GM12878 (cell line): Measurements from ENCODE around the gene NRSN2. TPM values are rescaled to one million over a fixed set of nuclear protein-coding genes. Genes with fewer than 3 reads are reported as not detected.

ENCODE experiments used
- ASH2L ChIP-seq: fragments of 300-600, 200-600 bp; sonication (generic); IDR thresholded peaks from 2 replicates; pipeline ENCODE4 v1.6.1; 2017; ENCODE audit warnings: low read depth, mild to moderate bottlenecking, borderline replicate concordance
- BHLHE40 ChIP-seq, 2 experiments: fragments of 450-650 bp in 1 of 2; IDR thresholded peaks; 2 replicates each; pipeline ENCODE4 v1.6.1; 2011 to 2017; ENCODE audit warnings: low read depth in 2 of 2, borderline replicate concordance in 1 of 2, improper control_type of control experiment in 1 of 2, low read length in 1 of 2, mild to moderate bottlenecking in 1 of 2
- BMI1 ChIP-seq: fragments of 450-650 bp; IDR thresholded peaks from 2 replicates; pipeline ENCODE4 v1.6.1; 2016; ENCODE audit warnings: mild to moderate bottlenecking, moderate library complexity, borderline replicate concordance
- BRCA1 ChIP-seq: IDR thresholded peaks from 2 replicates; pipeline ENCODE4 v1.6.1; 2011; ENCODE audit warnings: low read depth, low read length, improper control_type of control experiment
- CBX3 ChIP-seq: fragments of 200-600 bp; sonication (generic); IDR thresholded peaks from 2 replicates; pipeline ENCODE4 v1.6.1; 2016; ENCODE audit warnings: low read depth, borderline replicate concordance
- FOXK2 ChIP-seq: fragments of 450-650 bp; IDR thresholded peaks from 2 replicates; pipeline ENCODE4 v1.6.1; 2017; ENCODE audit warnings: mild to moderate bottlenecking, moderate library complexity
- IKZF1 ChIP-seq: fragments of 450-650 bp; conservative IDR thresholded peaks from 2 replicates; pipeline ENCODE4 v1.6.1; 2017; ENCODE audit warnings: antibody characterized with exemption, mild to moderate bottlenecking
- IKZF2 ChIP-seq, 2 experiments: fragments of 450-650 bp; IDR thresholded peaks; 2 replicates each; pipeline ENCODE4 v1.6.1; 2017; ENCODE audit warnings: mild to moderate bottlenecking in 2 of 2, moderate library complexity in 2 of 2
- LARP7 ChIP-seq: fragments of 450-650 bp; IDR thresholded peaks from 2 replicates; pipeline ENCODE4 v1.6.1; 2017; ENCODE audit warnings: mild to moderate bottlenecking
- MEF2B ChIP-seq: fragments of 450-650 bp; IDR thresholded peaks from 2 replicates; pipeline ENCODE4 v1.6.1; 2018; ENCODE audit warnings: mild to moderate bottlenecking, moderate library complexity; ENCODE audit not compliant: partially characterized antibody, poor library complexity, severe bottlenecking
- NR2F1 ChIP-seq: fragments of 450-650 bp; conservative IDR thresholded peaks from 2 replicates; pipeline ENCODE4 v1.6.1; 2017; ENCODE audit warnings: mild to moderate bottlenecking
- PAX5 ChIP-seq: IDR thresholded peaks from 2 replicates; pipeline ENCODE4 v1.6.1; 2011; ENCODE audit warnings: low read depth, low read length, borderline replicate concordance
- POLR2AphosphoS2 ChIP-seq: IDR thresholded peaks from 2 replicates; pipeline ENCODE4 v1.6.1; 2011; ENCODE audit warnings: low read depth, mild to moderate bottlenecking, low read length, improper control_type of control experiment, moderate library complexity
- SMAD1 ChIP-seq: fragments of 450-650 bp; IDR thresholded peaks from 2 replicates; pipeline ENCODE4 v1.6.1; 2018; ENCODE audit warnings: mild to moderate bottlenecking, low read depth; ENCODE audit not compliant: partially characterized antibody
- SPI1 ChIP-seq: IDR thresholded peaks from 2 replicates; pipeline ENCODE4 v1.6.1; 2011; ENCODE audit warnings: low read depth, mild to moderate bottlenecking, low read length, moderate library complexity, borderline replicate concordance; ENCODE audit not compliant: insufficient read depth
- SREBF1 ChIP-seq: IDR thresholded peaks from 2 replicates; pipeline ENCODE4 v1.6.1; 2012; ENCODE audit warnings: mild to moderate bottlenecking, low read length
- STAT3 ChIP-seq: IDR thresholded peaks from 2 replicates; pipeline ENCODE4 v1.6.1; 2011; ENCODE audit warnings: low read depth, low read length, improper control_type of control experiment
- TAF1 ChIP-seq: IDR thresholded peaks from 2 replicates; pipeline ENCODE4 v1.6.1; 2011; ENCODE audit warnings: mild to moderate bottlenecking, low read depth, low read length, borderline replicate concordance
- TARDBP ChIP-seq: IDR thresholded peaks from 2 replicates; pipeline ENCODE4 v1.6.1; 2016; ENCODE audit warnings: borderline replicate concordance
- YY1 ChIP-seq: IDR thresholded peaks from 2 replicates; pipeline ENCODE4 v1.6.1; 2011; ENCODE audit warnings: low read depth, mild to moderate bottlenecking, low read length
- ZNF384 ChIP-seq: IDR thresholded peaks from 2 replicates; pipeline ENCODE4 v1.6.1; 2012; ENCODE audit warnings: low read depth, mild to moderate bottlenecking, low read length, improper control_type of control experiment, borderline replicate concordance
- polyA plus RNA-seq, 11 experiments: library from polyadenylated mRNA; depleted of rRNA in 4 of 11; unstranded in 6 of 11; stranded (reverse) in 5 of 11; fragments of >200 nt; fragmentation: Nextera tagmentation in 4 of 11; fragmentation: Illumina TruSeq in 1 of 11; extraction: Ambion mirVana in 4 of 11; extraction: Trizol in 1 of 11; gene quantifications; 1 replicate in 1 of 11; 2 replicates in 10 of 11; pipeline versions ENCODE4 v1.2.1 to v1.2.3, GENCODE V29; 2011 to 2016; ENCODE audit warnings: inconsistent platforms in 2 of 11, missing spikeins in 2 of 11, low read depth in 1 of 11
- total RNA-seq, 4 experiments: library from RNA; depleted of rRNA in 3 of 4; stranded (reverse); fragments of >200 nt in 3 of 4; fragmentation: Illumina TruSeq in 1 of 4; extraction: Trizol in 1 of 4; gene quantifications; 2 replicates each; pipeline versions ENCODE4 v1.2.1 to v1.2.3, GENCODE V29; 2013 to 2021
- TF ChIP-seq, protein P1 (sequence below): fragments of 450-650 bp; conservative IDR thresholded peaks from 2 replicates; pipeline ENCODE4 v1.6.1; 2017; ENCODE audit warnings: mild to moderate bottlenecking, moderate library complexity
- TF ChIP-seq, protein P2 (sequence below): IDR thresholded peaks from 2 replicates; pipeline ENCODE4 v1.6.1; 2012; ENCODE audit warnings: low read depth, low read length, improper control_type of control experiment
- TF ChIP-seq, protein P3 (sequence below): IDR thresholded peaks from 2 replicates; pipeline ENCODE4 v1.6.1; 2012; ENCODE audit warnings: low read length, inconsistent platforms
- TF ChIP-seq, protein P4 (sequence below): fragments of 450-650 bp; IDR thresholded peaks from 2 replicates; pipeline ENCODE4 v1.6.1; 2017; ENCODE audit warnings: mild to moderate bottlenecking, low read depth, inconsistent platforms; ENCODE audit not compliant: poor library complexity, severe bottlenecking

Gene NRSN2
- total and polyA plus RNA-seq, 10 of the 15 experiments (the other 5 are each of a cell fraction or from before 2014, with no cell fraction given), result 6.2 to 32.4 (median 13.0) TPM

DNA sequence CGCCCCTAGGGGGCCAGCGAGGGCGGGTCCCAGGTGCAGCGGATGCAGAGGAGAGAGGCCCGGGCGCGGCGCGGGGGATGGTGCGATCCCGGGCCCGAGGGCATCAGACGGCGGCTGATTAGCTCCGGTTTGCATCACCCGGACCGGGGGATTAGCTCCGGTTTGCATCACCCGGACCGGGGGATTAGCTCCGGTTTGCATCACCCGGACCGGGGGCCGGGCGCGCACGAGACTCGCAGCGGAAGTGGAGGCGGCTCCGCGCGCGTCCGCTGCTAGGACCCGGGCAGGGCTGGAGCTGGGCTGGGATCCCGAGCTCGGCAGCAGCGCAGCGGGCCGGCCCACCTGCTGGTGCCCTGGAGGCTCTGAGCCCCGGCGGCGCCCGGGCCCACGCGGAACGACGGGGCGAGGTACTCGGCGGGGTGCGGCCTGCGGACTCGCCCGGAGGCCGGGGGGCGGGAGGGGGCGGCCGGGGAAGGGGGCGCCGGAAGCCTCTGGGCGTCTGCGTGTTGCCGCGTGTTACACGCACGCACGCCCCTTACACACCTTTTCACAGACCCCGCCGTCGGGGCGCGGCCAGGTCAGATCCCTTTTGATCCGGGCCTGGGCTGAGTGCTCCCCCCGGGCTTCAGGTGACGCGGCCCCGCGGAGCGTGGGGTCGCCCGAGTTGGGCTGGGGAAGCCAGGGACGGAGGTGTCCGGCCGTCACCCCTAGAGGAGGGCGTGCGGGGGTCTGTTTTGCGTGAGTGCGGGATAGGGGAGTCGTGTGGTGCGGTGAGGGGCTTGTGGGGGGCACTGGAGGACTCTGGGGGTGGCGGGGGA, 34.1 kb downstream of the NRSN2 start (continued):
- TF ChIP-seq MEF2B, result peak; percentile 39
- no peak for TF ChIP-seq CBX3
- no peak for TF ChIP-seq ZNF384
- 0 out of 2 replicates have a peak, but pooled peaks have one; percentile 14 for TF ChIP-seq SPI1
- TF ChIP-seq, protein P1, sequence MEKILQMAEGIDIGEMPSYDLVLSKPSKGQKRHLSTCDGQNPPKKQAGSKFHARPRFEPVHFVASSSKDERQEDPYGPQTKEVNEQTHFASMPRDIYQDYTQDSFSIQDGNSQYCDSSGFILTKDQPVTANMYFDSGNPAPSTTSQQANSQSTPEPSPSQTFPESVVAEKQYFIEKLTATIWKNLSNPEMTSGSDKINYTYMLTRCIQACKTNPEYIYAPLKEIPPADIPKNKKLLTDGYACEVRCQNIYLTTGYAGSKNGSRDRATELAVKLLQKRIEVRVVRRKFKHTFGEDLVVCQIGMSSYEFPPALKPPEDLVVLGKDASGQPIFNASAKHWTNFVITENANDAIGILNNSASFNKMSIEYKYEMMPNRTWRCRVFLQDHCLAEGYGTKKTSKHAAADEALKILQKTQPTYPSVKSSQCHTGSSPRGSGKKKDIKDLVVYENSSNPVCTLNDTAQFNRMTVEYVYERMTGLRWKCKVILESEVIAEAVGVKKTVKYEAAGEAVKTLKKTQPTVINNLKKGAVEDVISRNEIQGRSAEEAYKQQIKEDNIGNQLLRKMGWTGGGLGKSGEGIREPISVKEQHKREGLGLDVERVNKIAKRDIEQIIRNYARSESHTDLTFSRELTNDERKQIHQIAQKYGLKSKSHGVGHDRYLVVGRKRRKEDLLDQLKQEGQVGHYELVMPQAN, result peak; percentile 61
- no peak for TF ChIP-seq STAT3
- TF ChIP-seq BMI1, result no peak
- no peak for TF ChIP-seq FOXK2
- peak; percentile 57 for TF ChIP-seq NR2F1
- TF ChIP-seq TARDBP, result no peak
- TF ChIP-seq, protein P2, sequence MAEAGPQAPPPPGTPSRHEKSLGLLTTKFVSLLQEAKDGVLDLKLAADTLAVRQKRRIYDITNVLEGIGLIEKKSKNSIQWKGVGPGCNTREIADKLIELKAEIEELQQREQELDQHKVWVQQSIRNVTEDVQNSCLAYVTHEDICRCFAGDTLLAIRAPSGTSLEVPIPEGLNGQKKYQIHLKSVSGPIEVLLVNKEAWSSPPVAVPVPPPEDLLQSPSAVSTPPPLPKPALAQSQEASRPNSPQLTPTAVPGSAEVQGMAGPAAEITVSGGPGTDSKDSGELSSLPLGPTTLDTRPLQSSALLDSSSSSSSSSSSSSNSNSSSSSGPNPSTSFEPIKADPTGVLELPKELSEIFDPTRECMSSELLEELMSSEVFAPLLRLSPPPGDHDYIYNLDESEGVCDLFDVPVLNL, result no peak
- peak; percentile 83 to 98 for TF ChIP-seq BHLHE40 (IDR thresholded peaks at IDR 0.05; ENCODE audit: borderline replicate concordance in 1 of 2, low read depth in 2 of 2, low read length in 1 of 2)
- TF ChIP-seq LARP7, result peak; percentile 83
- TF ChIP-seq IKZF1, result peak; percentile 92
- TF ChIP-seq YY1, result no peak
- TF ChIP-seq, protein P3, sequence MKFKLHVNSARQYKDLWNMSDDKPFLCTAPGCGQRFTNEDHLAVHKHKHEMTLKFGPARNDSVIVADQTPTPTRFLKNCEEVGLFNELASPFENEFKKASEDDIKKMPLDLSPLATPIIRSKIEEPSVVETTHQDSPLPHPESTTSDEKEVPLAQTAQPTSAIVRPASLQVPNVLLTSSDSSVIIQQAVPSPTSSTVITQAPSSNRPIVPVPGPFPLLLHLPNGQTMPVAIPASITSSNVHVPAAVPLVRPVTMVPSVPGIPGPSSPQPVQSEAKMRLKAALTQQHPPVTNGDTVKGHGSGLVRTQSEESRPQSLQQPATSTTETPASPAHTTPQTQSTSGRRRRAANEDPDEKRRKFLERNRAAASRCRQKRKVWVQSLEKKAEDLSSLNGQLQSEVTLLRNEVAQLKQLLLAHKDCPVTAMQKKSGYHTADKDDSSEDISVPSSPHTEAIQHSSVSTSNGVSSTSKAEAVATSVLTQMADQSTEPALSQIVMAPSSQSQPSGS, result no peak
- TF ChIP-seq, protein P4, sequence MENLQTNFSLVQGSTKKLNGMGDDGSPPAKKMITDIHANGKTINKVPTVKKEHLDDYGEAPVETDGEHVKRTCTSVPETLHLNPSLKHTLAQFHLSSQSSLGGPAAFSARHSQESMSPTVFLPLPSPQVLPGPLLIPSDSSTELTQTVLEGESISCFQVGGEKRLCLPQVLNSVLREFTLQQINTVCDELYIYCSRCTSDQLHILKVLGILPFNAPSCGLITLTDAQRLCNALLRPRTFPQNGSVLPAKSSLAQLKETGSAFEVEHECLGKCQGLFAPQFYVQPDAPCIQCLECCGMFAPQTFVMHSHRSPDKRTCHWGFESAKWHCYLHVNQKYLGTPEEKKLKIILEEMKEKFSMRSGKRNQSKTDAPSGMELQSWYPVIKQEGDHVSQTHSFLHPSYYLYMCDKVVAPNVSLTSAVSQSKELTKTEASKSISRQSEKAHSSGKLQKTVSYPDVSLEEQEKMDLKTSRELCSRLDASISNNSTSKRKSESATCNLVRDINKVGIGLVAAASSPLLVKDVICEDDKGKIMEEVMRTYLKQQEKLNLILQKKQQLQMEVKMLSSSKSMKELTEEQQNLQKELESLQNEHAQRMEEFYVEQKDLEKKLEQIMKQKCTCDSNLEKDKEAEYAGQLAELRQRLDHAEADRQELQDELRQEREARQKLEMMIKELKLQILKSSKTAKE, result no peak
- no peak for TF ChIP-seq PAX5
- no peak for TF ChIP-seq SMAD1
- TF ChIP-seq POLR2AphosphoS2, result no peak
- peak; percentile 39; the same call in 1 of the 2 replicates for TF ChIP-seq TAF1
- TF ChIP-seq ASH2L, result no peak
- no peak for TF ChIP-seq IKZF2 (IDR thresholded peaks at IDR 0.05)
- no peak for TF ChIP-seq BRCA1
- TF ChIP-seq SREBF1, result no peak
